Measurements from ENCODE around the gene IMPG1. TPM values are rescaled to one million over a fixed set of nuclear protein-coding genes. Genes with fewer than 3 reads are reported as not detected.

Gene IMPG1, protein sequence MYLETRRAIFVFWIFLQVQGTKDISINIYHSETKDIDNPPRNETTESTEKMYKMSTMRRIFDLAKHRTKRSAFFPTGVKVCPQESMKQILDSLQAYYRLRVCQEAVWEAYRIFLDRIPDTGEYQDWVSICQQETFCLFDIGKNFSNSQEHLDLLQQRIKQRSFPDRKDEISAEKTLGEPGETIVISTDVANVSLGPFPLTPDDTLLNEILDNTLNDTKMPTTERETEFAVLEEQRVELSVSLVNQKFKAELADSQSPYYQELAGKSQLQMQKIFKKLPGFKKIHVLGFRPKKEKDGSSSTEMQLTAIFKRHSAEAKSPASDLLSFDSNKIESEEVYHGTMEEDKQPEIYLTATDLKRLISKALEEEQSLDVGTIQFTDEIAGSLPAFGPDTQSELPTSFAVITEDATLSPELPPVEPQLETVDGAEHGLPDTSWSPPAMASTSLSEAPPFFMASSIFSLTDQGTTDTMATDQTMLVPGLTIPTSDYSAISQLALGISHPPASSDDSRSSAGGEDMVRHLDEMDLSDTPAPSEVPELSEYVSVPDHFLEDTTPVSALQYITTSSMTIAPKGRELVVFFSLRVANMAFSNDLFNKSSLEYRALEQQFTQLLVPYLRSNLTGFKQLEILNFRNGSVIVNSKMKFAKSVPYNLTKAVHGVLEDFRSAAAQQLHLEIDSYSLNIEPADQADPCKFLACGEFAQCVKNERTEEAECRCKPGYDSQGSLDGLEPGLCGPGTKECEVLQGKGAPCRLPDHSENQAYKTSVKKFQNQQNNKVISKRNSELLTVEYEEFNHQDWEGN
- not detected for total RNA-seq
- not detected for polyA plus RNA-seq (2013, experiment 1 of 2)
- polyA plus RNA-seq (2013, experiment 2 of 2), result not detected
- long read RNA-seq, experiment 1, result 0 reads
- long read RNA-seq, experiment 2, result 0 reads
- long read RNA-seq, experiment 3, partial matches to known transcripts, result 0 of 1 reads
- long read RNA-seq, experiment 3, other reads (novel, unspliced or antisense), result 1 of 1 reads
- long read RNA-seq, experiment 4, result 0 reads

- no peak within 1 kb of the TSS for H3K4me3 ChIP-seq (ENCODE audit: low read length)
- Mint-ChIP-seq H3K9me3 (no peaks in the 10 kb centered on the region), H3K4me3 (no peak within 1 kb of the TSS), H3K27me3 (ENCODE audit: insufficient read depth) (peaks cover 3% of the 10 kb centered on the region), H3K4me1 (peaks cover 3% of the 10 kb centered on the region), H3K36me3 (ENCODE audit: low read depth) (no peaks in the 10 kb centered on the region), H3K27ac (no peak within 1 kb of the TSS)
- H3K27ac ChIP-seq (ENCODE audit: low read depth, low read length), result no peak within 1 kb of the TSS
- H3K9me3 ChIP-seq (ENCODE audit: control insufficient read depth, low read length), result no peaks in the 10 kb centered on the region
- TF ChIP-seq, protein P1, sequence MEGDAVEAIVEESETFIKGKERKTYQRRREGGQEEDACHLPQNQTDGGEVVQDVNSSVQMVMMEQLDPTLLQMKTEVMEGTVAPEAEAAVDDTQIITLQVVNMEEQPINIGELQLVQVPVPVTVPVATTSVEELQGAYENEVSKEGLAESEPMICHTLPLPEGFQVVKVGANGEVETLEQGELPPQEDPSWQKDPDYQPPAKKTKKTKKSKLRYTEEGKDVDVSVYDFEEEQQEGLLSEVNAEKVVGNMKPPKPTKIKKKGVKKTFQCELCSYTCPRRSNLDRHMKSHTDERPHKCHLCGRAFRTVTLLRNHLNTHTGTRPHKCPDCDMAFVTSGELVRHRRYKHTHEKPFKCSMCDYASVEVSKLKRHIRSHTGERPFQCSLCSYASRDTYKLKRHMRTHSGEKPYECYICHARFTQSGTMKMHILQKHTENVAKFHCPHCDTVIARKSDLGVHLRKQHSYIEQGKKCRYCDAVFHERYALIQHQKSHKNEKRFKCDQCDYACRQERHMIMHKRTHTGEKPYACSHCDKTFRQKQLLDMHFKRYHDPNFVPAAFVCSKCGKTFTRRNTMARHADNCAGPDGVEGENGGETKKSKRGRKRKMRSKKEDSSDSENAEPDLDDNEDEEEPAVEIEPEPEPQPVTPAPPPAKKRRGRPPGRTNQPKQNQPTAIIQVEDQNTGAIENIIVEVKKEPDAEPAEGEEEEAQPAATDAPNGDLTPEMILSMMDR (conservative IDR thresholded peaks at IDR 0.05), result no peak
- DNase-seq, result no peak
- H3K36me3 ChIP-seq (ENCODE audit: control insufficient read depth, insufficient read depth, low read length), result no peaks in the 10 kb centered on the region
- no peaks in the 10 kb centered on the region for H3K27me3 ChIP-seq (ENCODE audit: control insufficient read depth, insufficient read depth, low read length, poor library complexity, severe bottlenecking)
- H3K9ac ChIP-seq (ENCODE audit: extremely low read depth, low read length, poor library complexity, severe bottlenecking), result no peak within 1 kb of the TSS
- no peaks in the 10 kb centered on the region for H3K4me1 ChIP-seq (ENCODE audit: control insufficient read depth, insufficient read depth, low read length)
Measured at GRCh38 chr6:76072562-76072961, at the start of gene IMPG1. TSS of gene IMPG1 (minus strand) at chr6:76072662. CDS start at chr6:76072488, 174 bp downstream.

- peaks cover 74% of the 10 kb centered on the region for H3K27me3 Mint-ChIP-seq (ENCODE audit: insufficient read depth)
- no peak overlapping the region for H3K4me3 ChIP-seq (ENCODE audit: low read length)
- H3K27me3 ChIP-seq (ENCODE audit: control insufficient read depth, insufficient read depth, low read length, poor library complexity, severe bottlenecking), result no peaks in the 10 kb centered on the region
- H3K36me3 ChIP-seq (ENCODE audit: control insufficient read depth, insufficient read depth, low read length), result no peaks in the 10 kb centered on the region
- H3K9me3 Mint-ChIP-seq, result peaks cover 28% of the 10 kb centered on the region
- H3K4me3 Mint-ChIP-seq, result no peak overlapping the region
- TF ChIP-seq, protein P1 (conservative IDR thresholded peaks at IDR 0.05), result no peak
- DNase-seq, result no peak
- H3K4me1 Mint-ChIP-seq, result peaks cover 11% of the 10 kb centered on the region
- no peaks in the 10 kb centered on the region for H3K36me3 Mint-ChIP-seq (ENCODE audit: low read depth)
- H3K9me3 ChIP-seq (ENCODE audit: control insufficient read depth, low read length), result peaks cover 5% of the 10 kb centered on the region
- no peak overlapping the region for H3K27ac Mint-ChIP-seq
- H3K27ac ChIP-seq (ENCODE audit: low read depth, low read length), result no peak overlapping the region
- H3K4me1 ChIP-seq (ENCODE audit: control insufficient read depth, insufficient read depth, low read length), result peaks cover 5% of the 10 kb centered on the region
- no peak overlapping the region for H3K9ac ChIP-seq (ENCODE audit: extremely low read depth, low read length, poor library complexity, severe bottlenecking)
Measured at GRCh38 chr6:76120302-76120701, 47.8 kb upstream of the IMPG1 start.

- Mint-ChIP-seq H3K27ac (no peak overlapping the region), H3K27me3 (ENCODE audit: insufficient read depth) (peaks cover 3% of the 10 kb centered on the region), H3K36me3 (ENCODE audit: low read depth) (no peaks in the 10 kb centered on the region), H3K4me1 (peaks cover 6% of the 10 kb centered on the region), H3K4me3 (no peak overlapping the region), H3K9me3 (no peaks in the 10 kb centered on the region)
- Histone ChIP-seq H3K9me3 (ENCODE audit: control insufficient read depth, low read length) (no peaks in the 10 kb centered on the region), H3K27me3 (ENCODE audit: control insufficient read depth, insufficient read depth, low read length, poor library complexity, severe bottlenecking) (no peaks in the 10 kb centered on the region), H3K27ac (ENCODE audit: low read depth, low read length) (no peak overlapping the region), H3K36me3 (ENCODE audit: control insufficient read depth, insufficient read depth, low read length) (no peaks in the 10 kb centered on the region), H3K4me1 (ENCODE audit: control insufficient read depth, insufficient read depth, low read length) (no peaks in the 10 kb centered on the region), H3K4me3 (ENCODE audit: low read length) (no peak overlapping the region), H3K9ac (ENCODE audit: extremely low read depth, low read length, poor library complexity, severe bottlenecking) (no peak overlapping the region)
- TF ChIP-seq, protein P1 (conservative IDR thresholded peaks at IDR 0.05), result no peak
- no peak for DNase-seq
Measured at GRCh38 chr6:76073281-76073680, 819 bp upstream of the IMPG1 start.

Measured in endodermal cell (in vitro differentiated cells).